ENCODE measurements around the gene DACH1.

DACH1 gene

DNA sequence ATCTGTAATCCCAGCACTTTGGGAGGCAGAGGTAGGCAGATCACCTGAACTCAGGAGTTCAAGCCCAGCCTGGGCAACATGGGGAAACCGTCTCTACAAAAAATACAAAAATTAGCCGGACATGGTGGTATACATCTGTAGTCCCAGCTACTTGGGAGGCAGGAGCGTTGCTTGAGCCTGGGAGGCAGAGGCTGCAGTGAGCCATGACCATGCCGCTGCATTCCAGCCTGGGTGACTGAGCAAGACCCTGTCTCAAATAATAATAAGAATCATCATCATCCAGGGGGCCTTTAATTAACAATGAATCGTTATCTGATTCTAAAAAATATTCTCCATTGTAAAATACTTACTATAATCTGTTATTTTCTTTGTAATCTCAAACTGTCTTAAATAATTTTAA lies 283.4 kb downstream of the DACH1 start:
- no peak for DNase-seq (ENCODE audit: low read depth in 2 of 2)

DNA sequence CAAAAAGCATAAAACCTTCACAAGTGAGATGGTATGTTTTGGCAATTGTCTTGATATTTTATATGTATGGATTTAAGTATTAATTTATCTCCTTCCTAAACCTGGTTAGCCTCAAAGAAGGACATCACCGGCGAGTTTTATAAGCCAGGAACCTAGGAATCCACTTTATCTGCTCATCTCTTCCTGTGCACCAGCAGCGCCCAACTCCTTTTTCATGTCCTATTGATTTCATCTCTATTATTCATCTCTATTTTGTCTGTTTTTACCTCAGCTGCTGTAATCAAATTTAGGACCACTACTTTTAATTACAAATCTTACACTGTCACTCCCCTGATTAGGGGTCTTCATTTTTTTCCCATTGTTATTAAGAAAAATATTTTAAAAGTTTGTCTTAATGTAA lies 286.4 kb downstream of the DACH1 start:
- no peak for DNase-seq (ENCODE audit: low read depth in 2 of 2)

DNA sequence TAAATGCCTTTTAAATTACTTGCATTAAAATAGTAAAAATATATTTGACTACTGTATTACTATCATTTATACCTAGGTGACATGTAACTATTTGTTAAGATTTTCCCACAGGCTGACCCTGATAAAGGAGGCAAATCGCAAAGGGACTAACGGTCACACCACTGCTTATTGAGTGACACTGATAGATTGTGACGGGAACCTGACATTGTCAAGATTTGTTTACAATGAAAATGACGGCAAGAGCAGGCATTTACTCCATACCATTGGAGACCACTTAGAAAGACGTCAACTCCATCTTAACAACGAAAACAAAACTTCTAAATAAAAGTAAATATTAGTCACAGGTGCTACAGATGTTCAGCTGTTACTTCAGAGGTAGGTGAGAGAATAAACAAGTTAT lies 289.0 kb downstream of the DACH1 start:
- DNase-seq (ENCODE audit: low read depth in 2 of 2) = no peak

DNA sequence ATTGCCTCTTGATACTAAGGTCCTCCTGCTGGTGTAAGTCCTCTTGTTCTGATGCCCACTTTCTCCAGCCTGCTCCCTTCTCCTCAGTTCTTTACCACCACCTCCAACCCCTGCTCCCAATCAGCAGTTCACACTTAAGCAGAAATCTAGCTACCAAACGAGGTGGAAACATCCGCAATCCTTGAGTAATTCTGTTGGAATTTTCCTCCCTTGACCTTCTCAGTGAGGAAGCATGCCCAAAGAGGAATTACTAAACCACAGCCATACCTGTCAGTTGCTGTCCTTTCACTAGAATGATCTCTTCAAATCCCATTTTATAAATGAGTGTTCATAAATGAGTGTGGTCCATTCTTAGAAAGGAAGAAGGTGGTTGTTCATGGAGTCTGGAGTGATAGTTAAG lies 289.9 kb downstream of the DACH1 start:
- DNase-seq (ENCODE audit: low read depth in 2 of 2) = no peak

DNA sequence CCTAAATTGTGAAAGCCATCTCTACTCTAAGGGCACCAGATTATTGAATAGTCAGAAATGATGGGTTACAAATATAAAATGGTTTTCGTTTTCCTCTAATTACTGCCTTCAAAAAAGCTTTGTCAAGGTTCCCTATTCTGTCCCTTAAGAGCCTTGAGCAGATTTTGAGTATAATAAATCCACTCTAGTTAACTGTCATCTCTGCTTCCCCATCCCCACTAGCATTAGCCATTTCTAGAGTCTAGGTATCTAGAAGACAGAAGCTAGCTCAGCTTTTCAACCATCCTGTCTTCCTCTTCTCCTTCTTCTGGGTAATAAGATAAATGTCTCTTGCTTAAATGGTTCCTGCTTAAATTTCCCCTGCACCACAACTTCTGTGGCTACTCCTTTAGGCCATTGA lies 290.4 kb downstream of the DACH1 start:
- DNase-seq (ENCODE audit: low read depth in 2 of 2) = no peak

DNA sequence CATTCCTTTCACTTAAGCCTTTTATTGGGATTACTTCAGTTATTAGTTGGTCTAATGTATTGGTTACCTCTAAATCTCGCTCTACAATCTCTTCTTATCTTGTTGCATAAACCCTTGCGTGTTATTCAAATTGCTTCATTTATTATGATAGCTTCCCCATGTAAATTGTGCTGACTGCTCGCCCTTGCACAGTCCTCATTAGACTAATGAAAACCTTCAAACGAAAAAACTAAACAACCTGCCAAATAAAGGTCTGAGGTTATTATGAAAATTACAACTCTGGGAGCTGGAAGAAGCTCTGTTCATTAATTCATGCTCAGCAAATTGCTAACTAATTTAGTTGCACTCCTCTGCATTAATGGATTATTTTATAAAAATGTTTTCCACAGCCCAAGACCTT lies 320.1 kb downstream of the DACH1 start:
- DNase-seq (ENCODE audit: low read depth in 2 of 2) = no peak

DNA sequence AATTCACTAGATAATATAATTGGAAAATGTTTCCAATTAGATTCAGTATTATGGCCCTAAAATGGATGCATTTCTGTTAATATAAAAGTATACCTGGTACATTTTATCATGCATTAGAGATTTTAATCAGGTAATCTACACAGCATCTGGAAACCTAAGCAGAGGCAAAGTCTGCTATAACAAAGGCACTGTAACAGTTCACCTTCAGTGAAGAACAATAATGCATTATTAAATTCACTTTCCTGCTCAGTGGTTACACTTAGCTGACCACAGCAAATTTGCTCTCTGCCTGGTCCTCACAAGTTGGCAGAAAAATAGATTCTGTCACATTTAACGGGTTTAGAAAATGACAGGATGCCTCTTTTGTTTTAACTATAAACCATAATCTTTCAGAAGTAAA lies 326.9 kb downstream of the DACH1 start:
- DNase-seq (ENCODE audit: low read depth in 2 of 2) = no peak

DNA sequence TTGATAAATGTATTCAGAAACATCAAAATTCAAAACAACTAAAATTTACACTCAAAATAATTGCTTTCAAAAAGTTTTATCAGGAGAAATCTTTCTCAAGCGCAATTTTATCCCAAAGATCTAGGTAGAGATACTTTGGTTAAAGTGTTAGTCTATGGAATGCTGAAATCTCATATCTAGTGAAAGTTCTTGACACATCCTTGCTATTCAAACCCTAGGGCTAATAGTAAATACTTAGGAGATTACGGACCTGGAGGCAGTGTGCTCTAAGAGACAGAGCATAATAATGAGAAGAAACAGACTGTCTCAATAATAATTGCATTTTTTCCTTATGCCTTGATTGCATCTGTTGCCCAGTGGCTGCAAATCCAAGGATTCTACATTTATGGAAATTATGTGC lies 330.8 kb downstream of the DACH1 start:
- DNase-seq (ENCODE audit: low read depth in 2 of 2) = no peak

DNA sequence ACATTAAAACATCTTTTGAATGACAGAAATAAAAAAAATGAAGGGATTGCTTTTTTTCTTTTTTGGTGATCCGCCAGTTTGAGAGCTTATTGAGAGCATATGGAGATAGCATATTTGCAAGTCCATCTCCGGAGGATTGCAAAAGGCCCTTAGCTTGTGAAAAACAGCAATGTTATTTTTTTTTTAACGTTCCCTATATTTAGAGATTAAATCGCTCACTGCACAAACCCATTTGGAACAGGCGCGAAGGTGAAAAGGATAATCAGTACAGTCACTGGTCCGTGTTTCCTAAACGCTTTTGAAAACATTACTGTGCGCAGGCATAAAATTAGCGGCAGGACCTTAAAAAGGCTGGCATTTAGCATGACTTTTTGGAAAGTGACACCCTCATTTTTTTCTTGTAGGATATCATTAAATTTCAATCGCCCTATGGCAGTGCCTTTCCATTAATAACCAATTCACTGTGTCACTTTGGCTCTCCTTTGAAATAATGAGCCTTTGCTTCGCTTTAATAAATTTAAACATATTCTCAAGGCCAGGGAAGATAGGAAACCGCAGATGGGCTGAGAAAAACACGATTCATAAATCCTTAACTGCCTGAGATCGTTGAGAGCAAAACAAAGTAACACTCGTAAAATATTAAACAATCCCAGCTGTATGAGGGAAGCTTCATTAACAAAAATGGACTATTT lies 342.2 kb downstream of the DACH1 start:
- DNase-seq (ENCODE audit: low read depth in 2 of 2) = no peak

DNA sequence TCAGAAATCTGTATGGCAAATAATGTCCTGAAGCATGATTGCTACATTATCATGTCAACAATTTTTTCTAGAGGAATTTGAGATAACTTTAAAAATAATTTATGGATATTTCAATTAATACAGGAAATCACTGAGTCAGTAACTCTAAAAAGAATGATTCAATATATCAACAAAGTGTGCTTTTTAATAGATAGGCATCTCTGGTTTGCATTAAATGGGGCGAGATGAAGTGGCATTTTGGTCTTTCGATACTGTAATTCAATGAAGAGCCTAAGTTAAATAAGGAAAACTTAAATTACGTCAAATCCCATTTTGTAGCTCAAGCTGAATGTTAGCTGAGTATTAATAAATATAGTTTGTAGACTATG lies 342.8 kb downstream of the DACH1 start:
- DNase-seq (ENCODE audit: low read depth in 2 of 2) = no peak

DNA sequence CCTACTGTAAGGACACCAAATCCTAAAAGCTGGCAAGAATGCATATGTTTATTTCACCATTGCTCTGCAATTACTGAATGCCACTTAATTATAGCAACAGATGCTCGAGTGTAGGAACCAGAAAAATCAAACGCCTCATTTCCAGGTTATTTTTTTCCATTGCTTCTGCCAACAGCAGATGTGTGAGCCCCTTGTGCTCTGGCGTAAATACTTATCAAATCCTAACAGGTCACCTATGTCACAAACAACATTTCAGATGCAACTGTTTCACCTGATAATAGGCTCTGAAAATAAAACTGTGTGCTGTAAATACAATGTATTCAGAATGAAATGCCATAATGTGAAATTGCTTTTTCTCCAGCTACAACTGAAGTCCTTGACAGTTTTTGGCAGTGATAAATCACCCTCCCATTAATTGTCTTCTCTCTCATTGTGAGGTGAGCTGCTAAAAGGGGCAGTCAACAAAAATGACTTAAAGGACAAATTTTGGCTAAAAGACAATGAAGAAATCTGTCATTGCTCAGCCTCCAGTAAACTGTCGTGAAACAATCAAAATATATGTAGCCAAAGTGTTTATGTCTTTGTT lies 344.0 kb downstream of the DACH1 start:
- DNase-seq (ENCODE audit: low read depth in 2 of 2) = no peak

DNA sequence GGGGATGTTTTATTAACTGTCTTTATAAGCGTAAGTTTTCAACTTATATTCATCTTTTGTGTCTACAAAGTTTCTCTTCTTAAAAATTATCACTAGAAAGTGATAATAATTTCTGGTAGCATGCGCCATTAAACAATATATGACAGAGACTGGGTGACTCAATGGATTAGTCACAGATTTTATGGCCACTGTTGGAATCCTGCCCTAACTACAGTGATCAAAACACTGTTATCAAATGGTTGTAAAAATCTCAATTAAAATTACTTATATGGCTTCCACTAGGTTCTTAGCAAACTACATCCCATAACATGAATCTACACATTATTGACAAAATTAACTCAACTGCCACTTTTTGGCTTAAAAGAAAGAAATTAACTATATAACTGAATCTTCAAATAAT lies 350.0 kb downstream of the DACH1 start:
- DNase-seq (ENCODE audit: low read depth in 2 of 2) = no peak

DNA sequence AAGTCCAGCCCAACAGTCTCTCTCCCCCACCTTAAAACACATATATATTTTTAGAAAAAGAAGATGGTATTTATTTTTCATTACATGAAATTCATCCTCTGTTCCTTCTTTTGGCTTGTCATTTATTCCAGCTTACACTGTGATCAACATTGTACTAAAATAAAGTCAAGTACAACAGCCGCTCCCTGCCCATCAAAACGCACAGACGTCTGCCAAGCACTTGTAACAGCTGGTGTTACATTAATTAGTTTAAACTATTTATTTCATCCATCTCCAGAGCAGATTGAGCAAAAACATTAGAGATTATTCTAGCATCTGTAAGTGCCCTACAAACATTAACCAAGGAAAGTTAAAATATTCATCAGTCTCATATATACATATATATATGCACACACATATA lies 350.5 kb downstream of the DACH1 start:
- DNase-seq (ENCODE audit: low read depth in 2 of 2) = no peak

DNA sequence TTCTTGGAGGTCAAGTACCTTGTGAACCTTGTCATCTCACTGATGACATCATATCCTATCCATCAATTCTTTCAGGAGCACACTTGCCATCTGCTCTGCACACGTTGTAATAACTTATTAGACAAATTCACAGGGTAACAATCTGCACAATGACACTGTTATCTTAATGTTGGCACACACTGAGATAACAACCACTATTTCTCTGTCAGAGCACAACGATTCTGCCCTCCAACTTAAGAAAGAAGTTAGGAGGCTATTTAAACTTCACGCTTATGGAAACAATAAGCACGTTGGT lies 351.3 kb downstream of the DACH1 start:
- no peak for DNase-seq (ENCODE audit: low read depth in 2 of 2)

DNA sequence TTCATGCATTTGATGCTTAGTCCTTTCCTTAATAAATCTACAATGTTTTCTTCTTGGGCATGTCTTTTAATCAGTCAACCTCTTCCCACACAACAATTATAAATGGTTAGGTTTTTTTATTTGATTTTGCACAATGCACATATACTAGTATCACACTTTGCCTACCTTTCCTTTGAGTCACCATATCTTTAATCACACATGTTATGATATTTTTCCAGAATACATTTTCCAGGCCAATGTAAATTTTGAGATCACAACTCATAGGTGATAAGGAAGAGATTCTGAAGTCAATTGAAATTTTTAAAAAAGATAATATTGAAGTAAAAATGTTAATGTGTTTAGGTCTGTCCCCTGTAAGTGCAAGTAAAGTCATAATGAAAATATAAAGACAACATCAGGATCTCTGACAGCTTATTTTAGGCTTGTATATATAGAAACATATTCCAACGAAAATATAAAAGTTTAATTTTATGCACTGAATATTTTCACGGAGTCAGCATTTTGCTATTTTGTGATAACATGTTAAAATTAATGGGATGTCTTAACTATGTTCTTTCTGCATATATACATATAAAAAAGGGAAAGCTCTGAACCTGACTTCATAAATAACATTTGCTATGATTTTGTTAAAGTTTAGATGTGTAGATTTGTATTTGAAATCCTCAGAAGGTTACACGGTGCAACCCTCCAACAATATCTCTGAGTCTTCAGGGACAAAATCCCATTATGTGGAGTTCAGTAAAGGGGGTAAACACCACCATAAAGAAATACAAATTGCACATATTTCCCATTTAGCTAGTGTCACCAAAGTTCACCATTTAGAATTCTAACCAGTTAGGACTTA lies 351.9 kb downstream of the DACH1 start:
- DNase-seq (ENCODE audit: low read depth in 2 of 2) = no peak

DNA sequence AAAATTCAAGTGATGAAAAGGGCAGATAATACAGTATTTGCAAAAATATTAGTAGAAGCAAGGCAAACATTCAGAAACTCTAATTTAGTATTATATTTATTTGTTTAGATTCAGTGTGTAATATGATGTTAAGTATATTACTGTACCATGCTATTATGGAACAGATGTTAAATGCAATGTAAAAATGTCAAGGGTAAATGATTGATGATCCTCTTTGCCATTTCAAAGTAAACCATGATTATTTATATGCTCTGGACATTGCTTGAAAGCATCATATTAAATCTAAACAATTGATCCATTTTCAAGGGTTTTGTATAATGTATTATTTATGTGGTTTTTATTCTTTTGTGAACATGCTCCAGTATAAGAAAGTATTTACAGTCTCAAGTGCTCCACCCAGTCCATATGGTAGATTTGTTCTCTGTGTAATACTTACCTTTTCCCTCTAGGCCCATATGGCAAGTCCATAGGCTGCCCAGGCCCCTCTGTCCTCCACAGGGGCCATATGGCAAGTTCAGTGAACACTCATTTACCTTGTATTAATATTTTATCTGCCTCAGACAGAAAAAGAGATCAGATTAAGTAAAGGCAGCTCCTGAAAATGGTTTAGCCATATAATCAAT lies 353.5 kb downstream of the DACH1 start:
- DNase-seq (ENCODE audit: low read depth in 2 of 2) = no peak

DNA sequence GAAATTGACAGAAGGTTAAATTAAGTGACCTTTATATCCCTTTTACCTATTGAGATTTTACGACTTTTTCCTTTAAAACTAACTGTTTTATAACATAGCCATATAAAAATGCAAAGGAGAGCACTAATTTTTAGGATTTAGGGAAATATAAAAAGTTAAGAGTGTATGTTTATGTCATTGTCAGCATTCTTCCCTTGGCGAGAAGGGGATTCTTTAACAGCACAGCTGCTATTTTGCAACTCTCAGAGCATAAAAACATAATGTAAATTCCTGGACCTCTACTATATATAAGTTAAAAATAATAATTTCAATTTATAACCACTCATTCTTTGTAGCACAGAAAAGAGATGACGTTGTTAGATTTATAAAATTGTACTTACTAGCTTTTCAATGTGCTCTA lies 363.2 kb downstream of the DACH1 start:
- DNase-seq (ENCODE audit: low read depth in 2 of 2) = no peak

DNA sequence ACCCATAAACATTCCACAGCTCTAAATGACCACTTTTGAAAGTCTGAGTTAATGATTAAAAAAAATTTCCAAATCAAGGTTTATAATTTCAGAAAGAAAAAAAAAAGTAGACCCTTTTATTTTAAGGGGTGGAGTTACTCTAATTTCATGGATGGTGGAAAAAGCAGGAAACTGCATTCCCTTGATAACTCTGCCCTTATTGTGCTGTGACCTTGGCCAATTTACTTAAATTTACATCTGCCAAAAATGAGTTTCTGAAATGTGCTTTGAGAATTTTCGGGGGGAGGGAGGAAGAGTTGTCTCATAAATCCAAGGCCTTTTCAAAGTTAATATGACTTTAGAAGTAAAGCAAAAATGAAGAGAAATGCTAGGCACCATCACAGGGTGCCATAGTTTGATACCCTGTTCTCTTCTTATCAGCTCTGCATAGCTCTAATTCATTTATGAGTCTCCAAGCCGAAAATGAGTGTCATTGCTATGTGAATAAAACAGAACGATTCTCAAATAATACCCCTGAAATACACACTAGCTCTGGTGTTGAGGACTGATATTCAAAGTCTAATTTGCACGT lies 367.0 kb downstream of the DACH1 start:
- DNase-seq (ENCODE audit: low read depth in 2 of 2) = no peak

DNA sequence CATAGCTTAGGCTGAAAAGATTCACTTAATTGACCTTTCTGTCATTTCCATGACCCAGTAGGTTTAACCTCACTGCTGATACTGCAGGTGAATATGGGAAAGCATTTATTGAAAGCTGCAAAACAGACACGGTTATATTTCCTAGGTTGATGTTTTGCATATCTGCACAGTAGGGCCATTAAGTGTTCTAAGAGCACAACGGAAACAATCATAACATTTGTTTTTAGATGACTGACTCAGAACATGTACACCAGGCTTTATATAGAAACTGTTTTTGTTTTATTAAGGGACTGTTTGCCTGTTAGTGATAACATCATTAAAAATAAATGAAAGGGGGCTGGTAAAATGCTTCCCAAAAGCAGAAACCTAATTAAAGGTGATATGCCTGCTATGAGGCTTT lies 367.8 kb downstream of the DACH1 start:
- DNase-seq (ENCODE audit: low read depth in 2 of 2) = no peak

DNA sequence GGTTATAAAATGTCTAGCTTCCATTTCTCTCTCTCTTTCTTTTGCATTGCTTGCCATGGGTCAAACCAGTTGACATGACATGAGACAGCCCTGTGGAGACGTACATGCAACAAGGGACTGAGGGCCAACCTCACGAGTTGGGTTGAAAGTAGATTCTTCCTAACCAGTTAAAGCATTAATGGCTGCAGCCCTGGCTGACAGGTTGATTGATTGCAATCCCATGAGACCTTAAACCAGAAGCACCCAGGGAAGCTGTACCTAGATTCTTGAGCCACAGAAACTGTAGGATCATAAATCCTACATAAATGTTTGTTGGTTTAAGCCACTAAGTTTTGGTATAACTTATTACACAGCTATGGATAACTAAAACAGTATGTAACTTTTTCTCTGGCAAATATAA lies 373.8 kb downstream of the DACH1 start:
- no peak for DNase-seq (ENCODE audit: low read depth in 2 of 2)

DNA sequence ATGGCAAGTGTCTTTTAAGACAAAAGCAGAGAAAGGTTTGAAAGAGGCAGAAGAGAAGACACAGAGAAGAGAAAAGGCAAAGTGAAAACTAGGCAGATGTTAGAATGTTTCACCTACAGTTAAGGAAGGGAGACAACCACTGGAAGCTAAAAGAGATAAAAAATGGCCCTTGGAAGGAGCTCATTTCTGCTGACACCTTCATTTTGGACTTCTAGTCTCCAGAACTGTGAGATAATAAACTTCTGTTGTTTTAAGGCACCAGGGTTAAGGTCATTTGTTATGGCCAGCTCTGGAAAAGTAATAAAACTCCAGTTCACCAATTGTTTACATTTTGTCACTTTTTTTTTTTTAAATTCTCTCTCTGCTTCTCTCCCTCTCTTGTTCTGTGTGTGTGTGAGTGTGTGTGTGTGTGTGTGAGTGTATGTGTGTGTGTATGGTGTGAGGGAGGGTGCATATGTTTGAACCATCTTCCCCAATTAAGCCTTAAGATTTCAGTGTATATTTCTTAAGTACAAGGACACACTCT lies 374.6 kb downstream of the DACH1 start:
- no peak for DNase-seq (ENCODE audit: low read depth in 2 of 2)

DNA sequence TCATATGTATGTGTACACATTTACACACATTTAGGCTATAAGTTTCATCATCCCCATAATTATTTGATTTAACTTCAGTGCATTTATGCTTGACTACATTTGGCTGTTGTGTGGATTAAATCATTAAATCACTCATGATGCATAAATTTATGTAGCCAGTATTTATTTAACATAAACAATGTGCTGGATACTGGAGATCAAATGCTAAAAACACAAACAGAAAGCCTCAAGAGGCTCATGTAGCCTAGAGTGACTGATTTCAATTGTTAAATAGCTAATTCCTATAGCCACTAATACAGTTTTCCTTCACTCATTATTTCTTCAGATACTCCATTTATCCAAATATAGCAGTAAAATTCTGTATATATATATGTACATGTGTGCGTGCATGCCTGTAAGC lies 376.0 kb downstream of the DACH1 start:
- no peak for DNase-seq (ENCODE audit: low read depth in 2 of 2)
